HS-27A (cell line): Measurements from ENCODE around the gene ZNF541.
"Not testable (repeated sequence)": the region's sequence is repeated elsewhere in the genome, so short reads cannot be mapped to it uniquely, and the experiment has no call there.

Experiments used
- DNase-seq: peaks from one replicate; pipeline ENCODE4 v3.0.0-alpha.2; 2012; ENCODE audit warnings: low read depth, missing footprints

ZNF541 gene

DNA sequence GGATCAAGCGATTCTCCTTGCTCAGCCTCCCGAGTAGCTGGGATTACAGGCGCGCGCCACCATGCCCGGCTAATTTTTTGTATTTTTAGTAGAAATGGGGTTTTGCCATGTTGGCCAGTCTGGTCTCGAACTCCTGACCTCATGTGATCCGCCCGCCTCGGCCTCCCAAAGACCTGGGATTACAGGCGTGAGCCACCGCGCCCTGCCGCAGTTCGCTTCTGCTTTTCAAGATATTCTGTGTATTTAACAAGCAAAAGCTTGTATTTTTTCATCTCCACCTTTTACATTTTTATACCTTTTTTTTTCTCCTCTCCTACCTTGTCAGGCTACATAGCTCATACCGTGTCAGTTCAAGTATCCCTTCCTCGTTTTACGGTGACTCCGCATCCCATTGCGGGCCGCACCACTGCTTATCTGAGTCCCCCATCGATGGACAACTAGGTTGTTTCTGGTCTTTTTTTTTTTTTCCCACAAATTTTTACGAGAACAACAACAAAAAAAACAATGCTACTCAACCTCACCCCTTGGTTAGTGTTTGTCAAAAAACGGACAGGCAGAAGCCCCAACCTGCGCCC lies 26.8 kb upstream of the ZNF541 start:
- DNase-seq = not testable (repeated sequence)

GRCh38 chr19:47598407-47599349 lies 25.7 kb upstream of the ZNF541 start:
- DNase-seq = peak; percentile 98

- DNase-seq = no peak
These were observed 23.0 kb upstream of the ZNF541 start for GRCh38 chr19:47595944-47596343.

DNA sequence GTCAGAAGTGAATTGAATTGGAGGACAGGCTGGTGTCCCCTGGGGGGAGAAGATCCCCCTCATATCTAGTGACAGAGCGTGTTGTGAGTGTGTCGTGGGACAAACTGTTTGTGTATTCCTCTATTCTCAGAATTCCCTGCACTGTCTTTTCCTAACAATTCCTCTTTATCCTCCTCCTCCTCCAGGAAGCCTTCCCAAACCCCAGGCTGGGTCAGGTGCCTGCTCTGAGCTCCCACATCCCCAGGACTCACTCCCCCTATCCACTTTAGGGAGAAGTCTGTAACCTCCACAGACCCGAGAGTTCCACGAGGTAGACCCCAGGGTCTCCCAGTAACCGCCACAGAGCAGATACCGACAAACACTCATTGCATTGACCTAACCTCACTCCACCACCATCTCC lies 20.9 kb upstream of the ZNF541 start:
- DNase-seq = no peak

GRCh38 chr19:47589824-47590223 lies 16.9 kb upstream of the ZNF541 start:
- DNase-seq = no peak

GRCh38 chr19:47587295-47587694 lies 14.3 kb upstream of the ZNF541 start:
- no peak for DNase-seq

GRCh38 chr19:47583161-47583560 lies 10.2 kb upstream of the ZNF541 start:
- not testable (repeated sequence) for DNase-seq

DNA sequence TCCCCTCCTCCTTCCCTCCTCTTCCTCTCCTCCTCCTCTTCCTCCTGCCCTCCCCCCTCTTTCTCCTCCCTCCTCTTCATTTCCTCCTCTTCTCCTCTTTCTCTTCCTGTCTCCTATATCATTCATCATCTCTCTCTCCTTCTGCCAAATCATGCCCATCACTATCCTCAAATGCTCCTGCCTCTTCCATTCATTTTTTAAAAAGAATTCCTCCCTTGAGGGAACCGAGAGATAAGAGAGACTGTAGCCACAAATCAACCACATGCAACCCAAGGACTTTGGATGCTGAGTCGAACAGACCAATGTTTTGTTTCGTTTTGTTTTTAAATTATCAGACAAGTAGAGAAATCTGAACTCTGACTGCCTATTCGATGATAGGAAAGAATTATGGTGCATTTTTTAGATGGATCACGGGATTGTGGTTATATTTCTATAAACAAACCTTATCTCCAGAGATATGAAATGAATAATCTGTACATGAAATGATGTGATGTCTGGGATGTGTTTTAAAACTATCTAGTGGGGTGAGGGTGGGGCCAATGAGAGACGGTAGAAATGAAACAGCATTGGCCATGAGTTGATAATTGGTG lies 9.5 kb upstream of the ZNF541 start:
- DNase-seq = peak; percentile 77

DNA sequence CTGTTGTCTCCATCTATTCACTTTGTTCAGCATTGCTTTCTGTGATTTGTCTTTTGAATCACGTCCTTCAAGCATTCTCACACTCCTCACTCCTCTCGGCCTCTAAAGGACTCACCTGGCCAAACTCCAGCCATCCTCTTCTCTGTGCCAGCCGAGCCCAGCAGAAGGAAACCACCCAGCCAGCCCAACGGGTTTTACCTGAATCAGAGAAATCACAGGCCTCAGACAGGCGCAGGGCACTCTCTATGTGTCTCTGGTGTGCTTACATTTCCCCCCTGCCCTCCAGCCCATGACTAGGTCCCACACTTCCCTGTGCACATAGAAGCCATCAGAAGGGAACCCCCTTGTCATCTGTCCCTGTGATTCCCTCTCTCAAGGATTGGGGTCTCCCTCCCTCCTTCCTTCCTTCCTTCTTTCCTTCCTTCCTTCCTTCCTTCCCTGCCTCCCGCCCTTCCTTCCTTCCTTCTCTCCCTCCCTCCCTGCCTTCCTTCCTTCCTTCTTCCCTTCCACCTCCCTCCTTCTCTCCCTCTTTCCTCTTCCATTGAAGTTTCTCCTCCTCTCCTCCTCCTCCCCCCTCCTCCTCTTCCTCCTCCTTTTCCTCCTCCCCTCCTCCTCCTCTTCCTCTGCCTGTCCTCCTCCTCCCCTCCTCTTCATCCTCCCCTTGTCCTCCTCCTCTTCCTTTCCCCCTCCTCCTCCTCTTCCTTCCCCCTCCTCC lies 8.8 kb upstream of the ZNF541 start:
- DNase-seq = no peak

DNA sequence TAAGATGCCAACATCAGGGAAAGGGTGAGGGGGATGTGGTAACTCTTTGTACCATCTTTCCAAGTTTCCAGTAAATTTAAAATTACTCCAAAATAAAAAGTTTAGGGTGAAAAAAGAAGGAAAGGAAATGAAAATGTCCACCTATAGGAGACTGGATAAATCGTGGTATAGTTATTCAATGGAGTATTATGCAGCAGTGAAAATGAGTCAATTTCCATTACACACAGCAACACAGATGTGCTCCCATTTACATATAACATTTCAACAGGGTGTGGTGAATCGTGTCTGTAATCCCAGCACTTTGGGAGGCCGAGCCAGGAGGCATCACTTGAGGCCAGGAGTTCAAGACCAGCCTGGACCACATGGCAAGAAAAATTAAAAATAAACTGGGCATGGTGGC lies 7.4 kb upstream of the ZNF541 start:
- no peak for DNase-seq

DNA sequence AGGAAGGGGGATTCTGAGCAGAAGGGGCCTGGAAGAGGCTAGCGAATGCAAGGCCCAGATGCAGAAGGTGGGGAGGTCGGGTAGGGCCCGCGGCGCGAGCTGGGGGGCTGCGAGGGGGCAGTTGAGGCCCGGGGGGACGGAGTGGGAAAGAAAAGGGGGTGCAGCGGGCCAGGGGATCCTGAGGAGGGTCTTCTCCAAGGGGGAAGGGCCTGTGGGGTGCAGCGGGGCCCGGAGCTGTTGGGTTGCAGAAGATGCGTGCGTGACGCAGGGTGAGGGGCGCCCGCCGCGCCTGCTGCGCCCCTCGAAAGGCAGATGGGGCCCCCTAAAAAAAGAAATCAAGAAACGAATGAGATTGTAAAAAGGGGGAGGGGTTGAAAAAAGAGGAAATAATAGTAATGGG lies 313 bp downstream of the ZNF541 start:
- no peak for DNase-seq

GRCh38 chr19:47569331-47569730 lies 3.6 kb downstream of the ZNF541 start:
- DNase-seq = no peak

DNA sequence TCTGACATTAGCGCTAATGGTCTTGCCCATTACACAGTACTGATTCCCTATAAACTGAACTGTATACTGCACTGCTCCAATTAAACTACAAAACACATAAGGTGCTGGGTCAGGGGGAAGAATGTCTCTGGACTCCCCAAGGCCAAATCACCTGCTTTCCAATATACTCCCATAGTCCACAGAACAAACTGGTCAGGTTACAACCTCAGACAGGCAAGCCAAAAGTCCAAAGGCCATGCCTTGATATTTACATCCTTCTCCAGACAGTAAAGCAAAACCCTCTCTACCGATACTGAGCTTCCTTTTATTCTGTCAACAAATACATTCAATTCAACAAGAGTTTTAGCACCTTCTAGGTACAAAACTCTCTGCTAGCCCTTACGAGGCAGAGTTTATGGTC lies 8.9 kb downstream of the ZNF541 start:
- DNase-seq = no peak

- DNase-seq = no peak
These were observed 11.4 kb downstream of the ZNF541 start for GRCh38 chr19:47561440-47562057.

- no peak for DNase-seq
These were observed 11.9 kb downstream of the ZNF541 start for GRCh38 chr19:47560999-47561398.

DNA sequence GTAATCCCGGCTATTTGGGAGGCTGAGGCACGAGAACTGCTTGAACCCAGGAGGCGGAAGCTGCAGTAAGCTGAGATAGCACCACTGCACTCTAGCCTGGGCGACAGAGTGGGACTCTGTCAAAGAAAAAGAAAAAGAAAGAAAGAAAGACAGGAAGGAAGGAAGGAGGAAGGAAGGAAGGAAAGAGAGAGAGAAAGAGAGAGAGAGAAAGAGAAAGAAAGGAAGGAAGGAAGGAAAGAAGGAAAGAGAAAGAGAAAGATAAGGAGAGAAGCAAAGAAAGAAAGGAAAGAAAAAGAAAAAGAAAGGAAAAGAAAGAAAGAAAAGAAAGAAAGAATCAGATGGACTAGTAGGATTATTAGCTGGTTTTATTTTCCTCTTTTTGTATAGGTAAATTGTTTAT lies 22.8 kb downstream of the ZNF541 start:
- DNase-seq = no peak

DNA sequence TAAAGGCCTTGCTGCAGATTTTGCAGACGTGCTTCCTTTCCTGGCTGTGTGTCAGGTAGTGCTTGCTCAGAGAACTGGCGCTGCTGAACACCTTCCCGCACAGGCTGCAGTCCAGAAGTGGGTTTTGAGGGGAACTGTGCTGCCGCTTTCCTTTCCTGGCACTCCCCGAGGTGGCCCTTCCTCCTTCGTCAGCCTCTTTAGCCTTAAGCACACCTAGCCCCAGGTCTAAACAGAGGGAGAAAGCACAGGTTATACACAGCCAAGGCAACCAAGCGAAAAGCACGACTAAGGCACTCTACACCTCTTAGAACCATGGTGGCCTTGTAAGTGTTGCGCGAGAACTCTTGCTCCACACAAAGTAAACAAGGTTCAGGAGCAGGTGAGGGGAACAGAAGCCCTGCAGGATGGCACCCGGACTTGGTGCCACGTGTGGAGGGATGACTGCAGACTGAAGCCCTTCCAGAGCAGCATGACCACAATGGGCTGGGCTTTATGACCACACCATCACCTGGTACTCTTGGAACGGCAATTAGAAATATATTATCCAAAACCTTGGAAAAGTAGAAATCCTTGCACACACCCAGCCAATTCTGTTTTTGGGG lies 23.6 kb downstream of the ZNF541 start:
- no peak for DNase-seq

DNA sequence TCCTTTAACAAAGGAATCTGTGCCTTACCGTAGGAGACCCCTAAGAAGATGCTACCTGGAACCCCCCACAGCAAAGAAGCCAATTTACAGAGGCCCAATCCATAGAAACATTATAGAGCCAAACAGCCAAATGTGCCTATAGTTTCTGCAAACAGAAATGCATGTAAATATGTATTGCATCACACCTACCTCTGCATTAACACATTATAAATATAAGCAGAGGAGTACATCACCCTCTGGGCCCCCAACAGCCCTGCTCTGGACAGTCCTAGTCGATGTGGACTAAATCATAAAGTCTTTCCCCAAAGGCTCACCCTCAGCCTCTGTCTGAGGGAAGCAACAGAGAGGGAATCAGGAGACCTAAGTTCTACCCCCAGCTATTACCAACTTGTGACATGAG lies 25.7 kb downstream of the ZNF541 start:
- no peak for DNase-seq

DNA sequence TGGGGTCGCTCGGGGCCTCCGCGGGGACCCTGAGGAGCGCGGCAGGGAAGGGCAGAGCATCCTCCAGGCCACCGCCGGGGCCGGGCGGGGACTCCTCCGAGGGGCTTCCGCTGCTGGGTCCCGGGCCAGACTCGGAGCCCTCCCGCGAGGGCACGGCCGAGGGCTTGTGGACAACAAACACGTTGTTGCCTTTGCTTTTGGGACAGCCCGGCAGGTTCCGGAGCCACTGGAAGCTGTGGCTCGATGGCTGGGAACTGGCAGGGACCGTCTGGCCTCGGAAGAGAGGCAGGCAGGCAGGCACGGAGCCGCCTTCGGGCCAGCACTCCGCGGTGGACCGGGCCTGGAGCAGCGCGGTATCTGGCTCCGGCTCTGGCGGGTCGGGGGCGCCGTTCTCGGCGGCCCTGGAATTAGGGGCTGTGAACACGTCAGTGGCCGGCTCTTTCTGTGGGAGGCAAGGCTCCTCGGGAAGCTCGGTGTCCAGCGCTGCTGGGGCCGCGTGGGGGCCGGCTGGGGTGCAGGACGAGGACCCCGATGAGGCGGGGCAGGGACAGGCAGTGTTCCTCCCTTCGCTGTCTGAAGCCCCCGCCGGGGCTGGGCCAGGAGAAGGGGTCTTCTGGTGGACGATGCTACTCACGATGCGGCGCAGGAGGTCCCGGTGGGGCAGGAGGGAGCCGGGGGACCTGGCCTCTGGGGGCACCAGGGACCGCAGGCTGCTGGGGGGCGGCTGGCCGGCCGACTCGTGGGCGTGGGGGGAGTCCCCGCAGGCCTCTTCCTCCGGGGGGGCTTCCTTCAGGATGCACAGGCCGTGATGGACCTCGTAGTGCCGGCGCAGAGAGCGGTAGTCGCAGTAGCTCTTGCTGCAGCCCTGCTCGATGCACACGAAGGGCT lies 27.6 kb downstream of the ZNF541 start:
- no peak for DNase-seq

DNA sequence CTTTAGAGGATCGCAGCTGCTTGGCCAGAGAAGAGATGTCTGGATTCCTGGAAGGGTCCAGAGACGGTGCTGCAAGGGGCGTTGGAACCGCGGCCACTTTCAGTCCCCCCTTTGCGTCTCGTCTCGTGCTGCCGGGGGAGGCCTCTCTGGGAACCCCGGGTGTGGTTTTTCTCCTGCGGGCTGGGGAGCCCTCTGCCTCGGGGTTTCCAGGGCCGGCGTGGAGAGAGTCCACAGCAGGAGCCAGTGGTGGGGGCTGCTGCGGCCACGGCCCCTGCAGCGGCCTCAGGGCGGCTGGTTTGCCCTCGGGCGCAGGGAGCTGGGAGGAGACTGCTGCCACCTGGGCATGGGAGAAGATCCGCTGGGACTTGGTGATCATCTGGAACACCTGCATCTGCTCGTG lies 28.5 kb downstream of the ZNF541 start:
- DNase-seq = no peak

DNA sequence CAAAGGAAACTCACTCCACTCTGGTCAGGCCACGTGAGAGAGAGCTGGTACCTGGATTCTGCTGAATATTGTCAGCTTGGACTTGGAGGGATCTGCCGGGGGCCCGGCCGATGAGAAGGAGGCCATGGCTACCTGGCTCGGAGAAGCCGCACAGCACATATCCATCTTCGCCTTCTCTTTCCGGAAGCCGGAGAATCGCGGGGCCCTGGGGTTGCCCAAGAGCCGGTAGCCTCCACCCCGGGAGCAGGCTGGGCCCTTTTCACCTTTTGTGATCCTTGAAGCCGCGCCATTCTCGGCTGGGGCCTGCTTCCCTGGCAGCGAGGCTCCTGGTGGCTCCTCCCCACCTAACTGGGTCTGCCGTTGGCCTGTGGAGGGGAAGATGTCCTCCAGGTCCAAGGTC lies 28.9 kb downstream of the ZNF541 start:
- no peak for DNase-seq
